K562 (cell line): Measurements from ENCODE around the gene ACP5. TPM values are rescaled to one million over a fixed set of nuclear protein-coding genes. Genes with fewer than 3 reads are reported as not detected.
"Not testable (repeated sequence)": the region's sequence is repeated elsewhere in the genome, so short reads cannot be mapped to it uniquely, and the experiment has no call there.

Experiments used
- ATAC-seq: fragments of 200-7000 bp; cut with Tn5 transposase; 3 replicates; pipeline ENCODE4 v1.9.1; 2020; ENCODE audit warnings: moderate library complexity
- BruUV-seq: library from RNA; stranded (reverse); fragments of 400-500 nt; replicated peaks from 2 replicates; lab custom pipeline; 2021; lab: Mats Ljungman, UMichigan
- CTCF ChIA-PET: fragments of 300-600 bp; formaldehyde crosslinking; extraction: SDS; loops from one replicate; lab custom pipeline; 2021; ENCODE audit warnings: low intra/inter-chr PET ratio; lab: Yijun Ruan, JAX
- POLR2A ChIA-PET: fragments of 300-600, 350-650 bp; sonication (Branson Sonifier 250); formaldehyde crosslinking; extraction: SDS; loops from one replicate; lab custom pipeline; 2021; ENCODE audit warnings: antibody characterized with exemption, inconsistent platforms; lab: Yijun Ruan, JAX
- DNase-seq, 4 experiments: peaks; one replicate each; pipeline versions ENCODE4 v3.0.0 to v3.0.0-alpha.2; 2011 to 2018; ENCODE audit warnings: low spot score in 3 of 4, mixed read lengths in 3 of 4; ENCODE audit errors: extremely low read depth in 1 of 4
- FAIRE-seq: peaks from 2 replicates; lab custom pipeline; 2011; peaks lifted over from hg19 to GRCh38; lab: Jason Lieb, UNC
- H2AFZ ChIP-seq: 2 replicates; pipeline ENCODE4 v1.6.0; 2011; ENCODE audit warnings: low read depth, low read length, control low read depth, inconsistent platforms
- H3K27ac ChIP-seq: fragments of 200-600 bp; 3 replicates; pipeline ENCODE4 v1.8.0; 2011; ENCODE audit warnings: low read depth, mild to moderate bottlenecking, control low read depth, inconsistent platforms, low read length, moderate library complexity, mixed read lengths; ENCODE audit errors: extremely low read depth
- H3K27me3 ChIP-seq, 2 experiments: fragments of 300-600 bp in 1 of 2; 2 replicates in 1 of 2; 3 replicates in 1 of 2; pipeline versions ENCODE4 v1.6.0 to v1.8.0; 2011; ENCODE audit warnings: inconsistent platforms in 2 of 2, low read length in 2 of 2, mild to moderate bottlenecking in 1 of 2, mixed read lengths in 1 of 2, moderate library complexity in 1 of 2; ENCODE audit not compliant: control insufficient read depth in 2 of 2, insufficient read depth in 2 of 2
- H3K36me3 ChIP-seq: fragments of 300-600 bp; 3 replicates; pipeline ENCODE4 v1.8.0; 2011; ENCODE audit warnings: mild to moderate bottlenecking, low read length, inconsistent platforms; ENCODE audit not compliant: control insufficient read depth, insufficient read depth
- H3K4me1 ChIP-seq, 2 experiments: fragments of 200-600 bp in 1 of 2; replicated peaks in 1 of 2; 2 replicates in 1 of 2; 3 replicates in 1 of 2; pipeline versions ENCODE4 v1.5.1 to v1.8.0; 2011; ENCODE audit warnings: inconsistent platforms in 2 of 2, low read length in 2 of 2, mild to moderate bottlenecking in 1 of 2, mixed read lengths in 1 of 2, moderate library complexity in 1 of 2; ENCODE audit not compliant: control insufficient read depth in 2 of 2, insufficient read depth in 2 of 2
- H3K4me2 ChIP-seq: 2 replicates; pipeline ENCODE4 v1.6.1; 2011; ENCODE audit warnings: low read length, control low read depth, inconsistent platforms, mixed read lengths; ENCODE audit not compliant: insufficient read depth
- H3K4me3 ChIP-seq: fragments of 200-600 bp; sonication (generic), shearing (Covaris generic); 2 replicates; pipeline ENCODE4 v1.5.1; 2016; ENCODE audit warnings: control low read depth, inconsistent platforms
- H3K79me2 ChIP-seq: fragments of 200-600 bp; 3 replicates; pipeline ENCODE4 v1.8.0; 2011; ENCODE audit warnings: low read length, inconsistent platforms; ENCODE audit not compliant: control insufficient read depth, insufficient read depth
- H3K9ac ChIP-seq, 2 experiments: 2 replicates each; pipeline versions ENCODE4 v1.6.0 to v1.6.1; 2011; ENCODE audit warnings: low read depth in 2 of 2, low read length in 2 of 2, control low read depth in 1 of 2, inconsistent platforms in 1 of 2, mild to moderate bottlenecking in 1 of 2, mixed read lengths in 1 of 2; ENCODE audit not compliant: insufficient read depth in 1 of 2
- H3K9me1 ChIP-seq: one replicate; pipeline ENCODE4 v1.6.0; 2011; ENCODE audit warnings: inconsistent platforms, mild to moderate bottlenecking, low read length, moderate library complexity; ENCODE audit not compliant: control insufficient read depth, insufficient read depth
- H3K9me3 ChIP-seq: replicated peaks from 2 replicates; pipeline ENCODE4 v1.5.1; 2011; ENCODE audit warnings: low read depth, low read length, inconsistent platforms; ENCODE audit not compliant: control insufficient read depth, insufficient read depth
- H4K20me1 ChIP-seq: replicated peaks from 2 replicates; pipeline ENCODE4 v1.6.1; 2011; ENCODE audit warnings: low read length, inconsistent platforms, mixed read lengths; ENCODE audit not compliant: control insufficient read depth, insufficient read depth
- ARNT ChIP-seq, 2 experiments: fragments of 450-650 bp; IDR thresholded peaks; 2 replicates each; pipeline ENCODE4 v1.6.1; 2016; ENCODE audit warnings: mild to moderate bottlenecking in 1 of 2
- ETS2 ChIP-seq: IDR thresholded peaks from 2 replicates; pipeline ENCODE4 v1.6.1; 2016; ENCODE audit warnings: borderline replicate concordance, missing genetic modification characterization, mild to moderate bottlenecking, moderate library complexity, missing compliant biosample characterization; ENCODE audit not compliant: poor library complexity, severe bottlenecking
- GATAD2A ChIP-seq: fragments of 450-650 bp; IDR thresholded peaks from 2 replicates; pipeline ENCODE4 v1.6.1; 2017
- GTF2A2 ChIP-seq: IDR thresholded peaks from 2 replicates; pipeline ENCODE4 v1.6.1; 2016; ENCODE audit warnings: mild to moderate bottlenecking, missing genetic modification characterization, missing compliant biosample characterization
- HDAC2 ChIP-seq: fragments of 450-650 bp; IDR thresholded peaks from 2 replicates; pipeline ENCODE4 v1.6.1; 2016; ENCODE audit warnings: mild to moderate bottlenecking
- KLF13 ChIP-seq: fragments of 450-650 bp; IDR thresholded peaks from 2 replicates; pipeline ENCODE4 v1.6.1; 2016; ENCODE audit warnings: missing genetic modification characterization, low read depth, mild to moderate bottlenecking, missing compliant biosample characterization, moderate library complexity, borderline replicate concordance
- LARP7 ChIP-seq: fragments of 450-650 bp; IDR thresholded peaks from 2 replicates; pipeline ENCODE4 v1.6.1; 2016
- MEIS2 ChIP-seq: fragments of 450-650 bp; IDR thresholded peaks from 2 replicates; pipeline ENCODE4 v1.6.1; 2014; ENCODE audit warnings: mild to moderate bottlenecking; ENCODE audit not compliant: partially characterized antibody
- MTA3 ChIP-seq: fragments of 450-650 bp; formaldehyde crosslinking; IDR thresholded peaks from 2 replicates; pipeline ENCODE4 v1.6.1; 2017; ENCODE audit warnings: mild to moderate bottlenecking, borderline replicate concordance
- NR4A1 ChIP-seq, 2 experiments: fragments of 250-450 bp in 1 of 2; fragments of 450-650 bp in 1 of 2; sonication (Bioruptor Pico) in 1 of 2; IDR thresholded peaks; 2 replicates each; pipeline versions ENCODE4 v1.4.0 to v1.6.1; 2016 to 2020; ENCODE audit warnings: mild to moderate bottlenecking in 2 of 2, missing compliant biosample characterization in 1 of 2, missing genetic modification characterization in 1 of 2, moderate library complexity in 1 of 2
- POLR2H ChIP-seq: IDR thresholded peaks from 2 replicates; pipeline ENCODE4 v1.6.1; 2016; ENCODE audit warnings: missing genetic modification characterization, low read depth, mild to moderate bottlenecking, control low read depth, missing compliant biosample characterization, moderate library complexity
- ZFX ChIP-seq: sonication (generic); formaldehyde crosslinking; IDR thresholded peaks from 2 replicates; pipeline ENCODE4 v1.8.0; 2022; ENCODE audit warnings: mild to moderate bottlenecking, missing genetic modification reagents, moderate library complexity
- ZNF121 ChIP-seq: sonication (generic); formaldehyde crosslinking; conservative IDR thresholded peaks from 2 replicates; pipeline ENCODE4 v1.8.0; 2022; ENCODE audit warnings: missing genetic modification reagents
- ZNF175 ChIP-seq: fragments of 200-800 bp; sonication (Bioruptor generic); IDR thresholded peaks from 2 replicates; pipeline ENCODE4 v1.6.1; 2016; ENCODE audit warnings: low read depth, mild to moderate bottlenecking, missing genetic modification characterization, missing compliant biosample characterization
- ZNF384 ChIP-seq: IDR thresholded peaks from 2 replicates; pipeline ENCODE4 v1.6.1; 2012; ENCODE audit warnings: low read depth, low read length, improper control_type of control experiment
- WGBS: fragments of 100-300 bp; shearing (Covaris generic); methylation state at CpG from one replicate; pipeline ENCODE4 v1.1.6; 2016; ENCODE audit warnings: low coverage, mixed read lengths; ENCODE audit not compliant: insufficient coverage; ENCODE audit errors: missing lambda C conversion rate; 5-methylcytosine and 5-hydroxymethylcytosine counted together
- in situ Hi-C: fragments of 300-500 bp; cut with MboI; formaldehyde crosslinking; loops from 4 replicates; pipeline ENCODE4 v1.15.0; 2018; ENCODE audit warnings: inconsistent platforms, mixed read lengths
- intact Hi-C: fragments of 100-400 bp; cut with micrococcal nuclease; formaldehyde crosslinking; loops from 2 replicates; pipeline ENCODE4 v1.14.2; 2022
- polyA plus RNA-seq, 8 experiments: library from polyadenylated mRNA; depleted of rRNA in 4 of 8; stranded (reverse) in 5 of 8; unstranded in 3 of 8; fragments of >200 nt; fragmentation: Nextera tagmentation in 2 of 8; fragmentation: Illumina TruSeq in 1 of 8; extraction: Ambion mirVana in 2 of 8; extraction: Trizol in 1 of 8; gene quantifications; 2 replicates each; pipeline versions ENCODE4 v1.2.1 to v1.2.3, GENCODE V29; 2011 to 2014; ENCODE audit warnings: inconsistent platforms in 1 of 8, missing spikeins in 1 of 8
- total RNA-seq, 7 experiments: library from RNA; depleted of rRNA in 6 of 7; stranded (reverse); fragments of >200 nt in 6 of 7; fragmentation: Illumina TruSeq in 2 of 7; extraction: Trizol in 2 of 7; gene quantifications; 2 replicates each; pipeline versions ENCODE4 v1.2.1 to v1.2.3, GENCODE V29; 2011 to 2021; ENCODE audit warnings: low replicate concordance in 1 of 7
- TF ChIP-seq, protein P1 (sequence below): sonication (generic); formaldehyde crosslinking; IDR thresholded peaks from 2 replicates; pipeline ENCODE4 v1.8.0; 2022; ENCODE audit warnings: missing genetic modification reagents, mild to moderate bottlenecking, moderate library complexity, borderline replicate concordance
- TF ChIP-seq, protein P2 (sequence below): fragments of 450-650 bp; IDR thresholded peaks from 2 replicates; pipeline ENCODE4 v1.6.1; 2016
- TF ChIP-seq, protein P3 (sequence below), 2 experiments: fragments of 250-450 bp in 1 of 2; fragments of 450-650 bp in 1 of 2; sonication (Bioruptor Pico) in 1 of 2; IDR thresholded peaks; 2 replicates each; pipeline versions ENCODE4 v1.6.1 to v1.8.0; 2016 to 2021; ENCODE audit warnings: mild to moderate bottlenecking in 2 of 2, moderate library complexity in 2 of 2, missing compliant biosample characterization in 1 of 2, missing genetic modification characterization in 1 of 2

ACP5 gene
- total and polyA plus RNA-seq, 9 of the 15 experiments (the other 6 are each of a cell fraction or from before 2014, with no cell fraction given), result 0.06 to 1.1 (median 0.31) TPM; not detected in 1

DNA sequence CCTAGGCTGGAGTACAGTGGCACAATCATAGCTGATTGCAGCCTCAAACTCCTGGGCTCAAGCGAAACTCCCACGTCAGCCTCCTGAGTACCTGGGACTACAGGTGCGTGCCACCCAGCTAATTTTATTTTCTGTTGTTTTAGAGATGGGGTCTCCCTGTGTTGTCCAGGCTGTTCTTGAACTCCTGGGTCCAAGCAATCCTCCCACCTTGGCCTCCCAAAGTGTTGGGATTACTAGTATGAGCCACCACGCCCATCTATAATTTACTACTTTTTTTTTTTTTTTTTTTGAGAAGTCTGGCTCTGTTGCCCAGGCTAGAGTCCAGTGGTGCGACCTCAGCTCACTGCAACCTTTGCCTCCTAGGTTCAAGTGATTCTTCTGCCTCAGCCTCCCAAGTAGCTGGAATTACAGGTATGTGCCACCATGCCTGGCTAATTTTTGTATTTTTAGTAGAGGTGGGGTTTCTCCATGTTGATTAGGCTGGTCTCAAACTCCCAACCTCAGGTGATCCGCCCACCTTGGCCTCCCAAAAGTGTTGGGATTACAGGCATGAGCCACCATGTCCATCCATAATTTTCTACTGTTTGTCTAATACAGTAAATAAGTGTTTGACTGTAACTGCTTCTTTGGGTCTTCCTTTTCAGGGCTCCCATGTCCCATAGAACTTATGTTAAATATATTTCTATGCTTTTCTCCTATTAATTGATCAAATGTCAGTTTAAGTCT lies 13.2 kb downstream of the ACP5 start:
- ATAC-seq; in situ Hi-C loops; H3K27me3 ChIP-seq; H3K36me3 ChIP-seq; H3K4me3 ChIP-seq; CTCF ChIA-PET; DNase-seq; H3K9me3 ChIP-seq; H3K9me1 ChIP-seq; H4K20me1 ChIP-seq; BruUV-seq; FAIRE-seq; TF ChIP-seq NR4A1 (CRISPR knock-in tag; IDR thresholded peaks at IDR 0.05): not testable (repeated sequence)
- peak overlapping the region; percentile 14; the same call in 1 of the 2 replicates for H2AFZ ChIP-seq
- intact Hi-C loops, result loop anchor here (1.0 to 5.0 kb wide), 2 partner anchors 23 to 133 kb away; no protein-coding TSS in a partner anchor
- peak overlapping the region in 1 of 2 experiments; percentile 68; a peak in 2 of 4 replicates for H3K9ac ChIP-seq
- WGBS, result 18% methylated on average over 6 of the region's 6 CpGs
- H3K79me2 ChIP-seq, result peaks cover 19% of the 10 kb centered on the region
- peak overlapping the region; percentile 86 for H3K27ac ChIP-seq
- H3K4me1 ChIP-seq, result peaks cover 58 to 63% of the 10 kb centered on the region in 2 experiments
- POLR2A ChIA-PET, result interaction anchor here (0.7 to 1.4 kb wide), 9 partner anchors 9 to 553 kb away, joined by 3 to 6 read pairs (median 4); no protein-coding TSS in a partner anchor
- H3K4me2 ChIP-seq, result peak overlapping the region; percentile 81
- TF ChIP-seq HDAC2, result 0 out of 2 replicates have a peak, but pooled peaks have one; percentile 14
- TF ChIP-seq ARNT (IDR thresholded peaks at IDR 0.05), result peak in 1 of 2 experiments; percentile 19; a peak in 1 of 4 replicates
- TF ChIP-seq MTA3, result peak; percentile 42; the same call in 1 of the 2 replicates
- TF ChIP-seq LARP7, result peak; percentile 13; the same call in 1 of the 2 replicates
- TF ChIP-seq ZNF121, result peak; percentile 71
- peak; percentile 37; the same call in 1 of the 2 replicates for TF ChIP-seq GTF2A2 (tag)
- TF ChIP-seq MEIS2, result peak; percentile 42
- 0 out of 2 replicates have a peak, but pooled peaks have one; percentile 13 for TF ChIP-seq ZFX (CRISPR knock-in tag)
- TF ChIP-seq, protein P1, sequence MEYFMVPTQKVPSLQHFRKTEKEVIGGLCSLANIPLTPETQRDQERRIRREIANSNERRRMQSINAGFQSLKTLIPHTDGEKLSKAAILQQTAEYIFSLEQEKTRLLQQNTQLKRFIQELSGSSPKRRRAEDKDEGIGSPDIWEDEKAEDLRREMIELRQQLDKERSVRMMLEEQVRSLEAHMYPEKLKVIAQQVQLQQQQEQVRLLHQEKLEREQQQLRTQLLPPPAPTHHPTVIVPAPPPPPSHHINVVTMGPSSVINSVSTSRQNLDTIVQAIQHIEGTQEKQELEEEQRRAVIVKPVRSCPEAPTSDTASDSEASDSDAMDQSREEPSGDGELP, result 0 out of 2 replicates have a peak, but pooled peaks have one; percentile 0
- TF ChIP-seq, protein P2, sequence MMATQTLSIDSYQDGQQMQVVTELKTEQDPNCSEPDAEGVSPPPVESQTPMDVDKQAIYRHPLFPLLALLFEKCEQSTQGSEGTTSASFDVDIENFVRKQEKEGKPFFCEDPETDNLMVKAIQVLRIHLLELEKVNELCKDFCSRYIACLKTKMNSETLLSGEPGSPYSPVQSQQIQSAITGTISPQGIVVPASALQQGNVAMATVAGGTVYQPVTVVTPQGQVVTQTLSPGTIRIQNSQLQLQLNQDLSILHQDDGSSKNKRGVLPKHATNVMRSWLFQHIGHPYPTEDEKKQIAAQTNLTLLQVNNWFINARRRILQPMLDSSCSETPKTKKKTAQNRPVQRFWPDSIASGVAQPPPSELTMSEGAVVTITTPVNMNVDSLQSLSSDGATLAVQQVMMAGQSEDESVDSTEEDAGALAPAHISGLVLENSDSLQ, result 0 out of 2 replicates have a peak, but pooled peaks have one; percentile 22
- peak; percentile 74; the same call in 1 of the 2 replicates for TF ChIP-seq NR4A1 (tag; IDR thresholded peaks at IDR 0.05)
- 0 out of 2 replicates have a peak, but pooled peaks have one; percentile 3 for TF ChIP-seq POLR2H (tag)
- TF ChIP-seq, protein P3, sequence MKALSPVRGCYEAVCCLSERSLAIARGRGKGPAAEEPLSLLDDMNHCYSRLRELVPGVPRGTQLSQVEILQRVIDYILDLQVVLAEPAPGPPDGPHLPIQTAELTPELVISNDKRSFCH (CRISPR knock-in tag; IDR thresholded peaks at IDR 0.05), result not testable (repeated sequence)
- TF ChIP-seq, protein P3 (tag; IDR thresholded peaks at IDR 0.05), result peak; percentile 73
- TF ChIP-seq KLF13 (tag), result 0 out of 2 replicates have a peak, but pooled peaks have one; percentile 19
- TF ChIP-seq GATAD2A, result 0 out of 2 replicates have a peak, but pooled peaks have one; percentile 50
- TF ChIP-seq ZNF175 (CRISPR knock-in tag), result peak; percentile 30; the same call in 1 of the 2 replicates
- peak; percentile 37 for TF ChIP-seq ETS2 (tag)
- TF ChIP-seq ZNF384, result peak; percentile 70; the same call in 1 of the 2 replicates
